ENCODE results near the gene CYTIP.

Gene CYTIP

DNA sequence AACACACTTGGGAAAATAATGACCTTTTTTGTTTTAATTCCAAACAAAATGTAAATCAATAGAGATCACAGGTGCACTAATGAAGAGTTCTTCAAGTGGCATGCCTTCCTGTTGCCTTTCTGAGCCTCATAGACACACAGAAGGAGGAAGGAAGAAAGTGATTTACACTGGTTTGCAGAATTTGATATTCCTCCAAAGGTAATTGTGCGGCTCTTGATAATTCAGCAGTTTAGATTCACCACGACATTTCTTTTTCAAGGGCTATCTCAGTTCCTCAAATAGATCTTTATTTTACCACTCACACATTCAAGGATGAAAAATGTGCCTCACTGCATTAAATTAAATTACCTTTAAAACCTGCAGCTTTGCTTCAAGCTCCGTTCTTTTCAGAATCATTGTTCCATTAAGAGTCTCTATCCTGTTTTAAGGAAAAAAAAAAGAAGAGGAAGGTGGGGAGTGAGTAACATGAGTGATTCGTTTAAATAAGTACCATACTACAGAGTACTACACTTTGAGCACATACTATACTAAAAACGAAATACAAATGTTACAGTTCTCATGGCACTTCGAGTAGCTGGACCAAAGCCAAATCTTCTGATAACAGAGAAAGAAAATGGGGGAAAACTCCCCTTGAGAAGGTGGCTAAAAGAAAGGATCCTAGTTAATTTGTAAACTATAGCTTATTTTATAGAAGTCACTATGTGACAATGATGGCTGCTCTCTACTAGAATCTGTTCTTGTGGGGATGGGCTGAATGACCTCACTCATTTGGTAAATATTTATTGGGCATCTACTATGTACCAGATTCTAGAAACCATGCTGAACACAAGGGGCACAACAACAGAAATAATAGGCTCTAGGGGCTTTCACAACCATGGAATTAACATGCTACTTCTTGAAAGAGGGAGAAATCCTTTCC, 16.6 kb downstream of the CYTIP start:
- no peak overlapping the region for H3K4me3 ChIP-seq (replicated peaks; ENCODE audit: low read depth, low read length)
- no peak for DNase-seq (ENCODE audit: low read depth)
- TF ChIP-seq, protein P1, sequence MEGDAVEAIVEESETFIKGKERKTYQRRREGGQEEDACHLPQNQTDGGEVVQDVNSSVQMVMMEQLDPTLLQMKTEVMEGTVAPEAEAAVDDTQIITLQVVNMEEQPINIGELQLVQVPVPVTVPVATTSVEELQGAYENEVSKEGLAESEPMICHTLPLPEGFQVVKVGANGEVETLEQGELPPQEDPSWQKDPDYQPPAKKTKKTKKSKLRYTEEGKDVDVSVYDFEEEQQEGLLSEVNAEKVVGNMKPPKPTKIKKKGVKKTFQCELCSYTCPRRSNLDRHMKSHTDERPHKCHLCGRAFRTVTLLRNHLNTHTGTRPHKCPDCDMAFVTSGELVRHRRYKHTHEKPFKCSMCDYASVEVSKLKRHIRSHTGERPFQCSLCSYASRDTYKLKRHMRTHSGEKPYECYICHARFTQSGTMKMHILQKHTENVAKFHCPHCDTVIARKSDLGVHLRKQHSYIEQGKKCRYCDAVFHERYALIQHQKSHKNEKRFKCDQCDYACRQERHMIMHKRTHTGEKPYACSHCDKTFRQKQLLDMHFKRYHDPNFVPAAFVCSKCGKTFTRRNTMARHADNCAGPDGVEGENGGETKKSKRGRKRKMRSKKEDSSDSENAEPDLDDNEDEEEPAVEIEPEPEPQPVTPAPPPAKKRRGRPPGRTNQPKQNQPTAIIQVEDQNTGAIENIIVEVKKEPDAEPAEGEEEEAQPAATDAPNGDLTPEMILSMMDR (IDR thresholded peaks at IDR 0.05; ENCODE audit: low read length, missing control alignments), result no peak

DNA sequence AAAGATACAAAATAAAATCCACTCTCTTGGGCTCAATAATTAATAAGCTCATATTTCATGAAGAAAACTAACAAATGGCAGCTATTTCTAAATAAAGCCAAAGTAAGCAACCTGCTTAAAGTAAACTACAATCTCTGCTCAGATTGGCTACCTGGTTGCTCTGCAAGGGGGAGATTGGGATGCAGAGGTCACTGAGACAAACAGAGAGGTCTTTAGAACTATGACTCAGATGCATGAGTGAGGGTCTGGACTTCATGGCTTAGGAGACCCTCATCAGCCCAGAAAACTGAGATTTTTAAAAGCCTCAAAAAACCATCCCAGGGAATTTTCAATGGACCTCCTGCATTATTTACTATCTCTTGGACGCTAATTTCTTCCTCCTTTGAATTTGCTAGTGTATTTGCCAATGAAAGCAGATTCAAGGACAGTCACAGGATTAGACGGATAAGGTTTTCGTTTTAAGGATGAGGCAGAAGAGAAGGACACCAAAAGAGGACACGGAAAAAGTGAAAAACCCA, 17.4 kb downstream of the CYTIP start:
- H3K4me3 ChIP-seq (replicated peaks; ENCODE audit: low read depth, low read length), result no peak overlapping the region
- no peak for DNase-seq (ENCODE audit: low read depth)
- TF ChIP-seq, protein P1 (IDR thresholded peaks at IDR 0.05; ENCODE audit: low read length, missing control alignments), result no peak

DNA sequence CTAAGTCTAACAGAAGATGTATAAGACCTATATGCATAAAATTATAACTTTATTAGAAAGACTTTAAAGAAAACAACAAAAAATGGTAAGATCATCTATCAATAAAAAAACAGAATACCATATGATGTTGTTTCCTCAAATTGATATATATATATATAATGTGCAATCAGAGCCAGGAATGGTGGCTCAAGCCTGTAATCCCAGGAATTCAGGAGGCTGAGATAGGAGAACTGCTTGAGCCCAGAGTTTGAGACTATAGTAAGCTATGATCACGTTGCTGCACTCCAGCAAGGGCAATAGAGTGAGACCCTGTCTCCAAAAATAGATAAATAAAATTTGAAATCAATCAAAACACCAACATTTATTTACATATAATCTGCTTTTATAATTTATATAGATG, 19.5 kb downstream of the CYTIP start:
- TF ChIP-seq, protein P1 (IDR thresholded peaks at IDR 0.05; ENCODE audit: low read length, missing control alignments), result no peak
- no peak overlapping the region for H3K4me3 ChIP-seq (replicated peaks; ENCODE audit: low read depth, low read length)
- DNase-seq (ENCODE audit: low read depth), result no peak

DNA sequence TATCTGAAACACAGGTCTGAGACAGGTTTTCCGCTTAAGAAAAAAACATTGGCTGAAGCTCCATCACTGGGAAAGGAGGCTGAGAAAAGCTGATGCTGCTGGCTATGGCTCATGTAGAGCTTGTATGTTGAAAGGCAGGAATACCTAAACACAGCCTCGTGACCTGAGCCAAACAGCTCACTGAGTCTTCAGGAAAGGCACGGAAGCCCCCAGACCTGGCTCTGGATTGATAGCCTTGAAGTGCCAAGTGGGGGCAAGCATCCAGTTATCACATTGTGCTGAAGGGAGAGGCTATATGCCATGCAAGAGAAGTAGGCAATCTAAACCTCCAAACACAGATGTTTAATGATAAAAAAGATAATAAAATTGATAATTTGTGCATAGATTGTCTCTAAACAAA, 21.9 kb downstream of the CYTIP start:
- no peak overlapping the region for H3K4me3 ChIP-seq (replicated peaks; ENCODE audit: low read depth, low read length)
- DNase-seq (ENCODE audit: low read depth), result no peak
- TF ChIP-seq, protein P1 (IDR thresholded peaks at IDR 0.05; ENCODE audit: low read length, missing control alignments), result no peak

DNA sequence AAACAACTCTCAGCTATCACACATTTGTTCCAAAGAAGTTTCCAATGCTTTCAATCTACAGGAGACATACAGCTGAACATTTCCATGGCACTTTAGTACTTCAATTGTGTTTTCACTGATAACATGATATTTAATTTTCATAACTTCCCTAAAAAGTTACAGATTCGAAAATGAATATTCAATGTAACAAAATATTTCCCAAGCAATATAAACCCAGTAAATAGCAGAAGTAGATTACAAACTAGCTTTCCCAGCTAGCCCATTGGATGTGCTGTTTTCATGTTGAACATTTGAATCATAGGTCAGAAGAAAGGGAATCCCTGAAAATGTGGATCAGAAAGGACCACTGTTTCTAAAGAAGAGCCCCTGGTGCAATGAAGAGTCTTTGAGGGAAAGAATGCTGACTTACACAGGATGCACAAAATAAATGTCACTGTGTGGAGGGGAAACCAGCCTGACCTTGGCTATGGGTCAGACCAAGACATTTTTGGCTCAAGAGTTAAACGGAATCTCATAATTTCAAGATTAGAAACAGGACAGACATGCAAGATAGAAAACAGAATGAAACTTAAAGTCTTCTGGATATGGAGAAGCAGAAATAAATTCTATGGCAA, 22.5 kb downstream of the CYTIP start:
- H3K4me3 ChIP-seq (replicated peaks; ENCODE audit: low read depth, low read length), result no peak overlapping the region
- TF ChIP-seq, protein P1 (IDR thresholded peaks at IDR 0.05; ENCODE audit: low read length, missing control alignments), result no peak
- no peak for DNase-seq (ENCODE audit: low read depth)

DNA sequence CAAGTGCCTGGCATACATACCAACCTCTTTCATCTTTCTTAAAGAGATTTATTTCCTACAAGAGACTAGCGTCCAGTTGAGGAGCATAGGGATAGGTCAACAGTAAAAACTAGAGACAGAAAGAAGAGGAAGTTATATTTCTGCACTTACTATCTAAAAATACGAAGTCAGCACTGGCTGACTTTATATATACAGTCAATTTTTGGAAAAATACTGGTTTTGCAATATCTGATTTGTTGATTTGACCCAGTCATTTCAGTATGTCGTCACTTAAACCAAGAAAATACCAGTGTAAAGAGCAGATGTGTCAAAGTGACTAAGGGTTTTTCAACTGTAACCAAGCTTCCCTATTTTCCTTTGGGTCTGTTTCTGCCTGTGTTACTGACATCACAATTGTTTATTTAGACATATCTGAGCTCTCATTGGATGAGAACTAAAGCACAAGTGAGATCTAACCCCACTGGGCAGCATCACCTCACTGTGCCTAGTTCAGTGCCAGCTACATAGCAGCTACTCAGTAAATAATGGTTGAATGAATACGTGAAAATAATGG, 23.0 kb downstream of the CYTIP start:
- TF ChIP-seq, protein P1 (IDR thresholded peaks at IDR 0.05; ENCODE audit: low read length, missing control alignments), result no peak
- DNase-seq (ENCODE audit: low read depth), result peak; percentile 41
- no peak overlapping the region for H3K4me3 ChIP-seq (replicated peaks; ENCODE audit: low read depth, low read length)
